ENCODE results near the gene DLEC1. TPM values are rescaled to one million over a fixed set of nuclear protein-coding genes. Genes with fewer than 3 reads are reported as not detected.
"Not testable (repeated sequence)": the region's sequence is repeated elsewhere in the genome, so short reads cannot be mapped to it uniquely, and the experiment has no call there.

Gene DLEC1
- polyA plus RNA-seq, 1 donor from 2014 or later, result 0.25 TPM

- H3K79me2 ChIP-seq (replicated peaks; ENCODE audit: insufficient read depth, low read length), result no peaks in the 10 kb centered on the region
- no peaks in the 10 kb centered on the region for H3K36me3 ChIP-seq (ENCODE audit: insufficient read depth, low read length)
- H3K9ac ChIP-seq (ENCODE audit: low read length), result no peak overlapping the region
- H3K27me3 ChIP-seq (ENCODE audit: insufficient read depth, low read depth, low read length), result no peaks in the 10 kb centered on the region
- no peak overlapping the region for H3K27ac ChIP-seq (ENCODE audit: low read length)
- H3F3A ChIP-seq (ENCODE audit: insufficient read depth, low read length, poor library complexity, severe bottlenecking), result no peaks in the 10 kb centered on the region
- no peaks in the 10 kb centered on the region for H3K9me3 ChIP-seq (ENCODE audit: low read length)
- no peak overlapping the region for H3K4me2 ChIP-seq (ENCODE audit: low read length)
- no peaks in the 10 kb centered on the region for H3K9me2 ChIP-seq (ENCODE audit: insufficient read depth, low read length)
- no peak overlapping the region for H3K4me3 ChIP-seq (ENCODE audit: low read length)
- TF ChIP-seq TAF1 (IDR thresholded peaks at IDR 0.05; ENCODE audit: low read depth) (no peak), POLR2AphosphoS5 (IDR thresholded peaks at IDR 0.05) (no peak), EZH2 (IDR thresholded peaks at IDR 0.05; ENCODE audit: borderline replicate concordance, insufficient read depth, low read length, poor library complexity, severe bottlenecking) (no peak), REST (IDR thresholded peaks at IDR 0.05; ENCODE audit: borderline replicate concordance) (no peak), CTCF (IDR thresholded peaks at IDR 0.05; ENCODE audit: poor library complexity, severe bottlenecking) (no peak), MXI1 (conservative IDR thresholded peaks at IDR 0.05; ENCODE audit: poor library complexity, severe bottlenecking) (no peak), EP300 (conservative IDR thresholded peaks at IDR 0.05; ENCODE audit: poor library complexity, severe bottlenecking) (no peak), SMC3 (conservative IDR thresholded peaks at IDR 0.05; ENCODE audit: poor library complexity) (no peak), RAD21 (conservative IDR thresholded peaks at IDR 0.05) (no peak)
- H2AFZ ChIP-seq (ENCODE audit: low read depth, low read length), result no peak overlapping the region
- no peaks in the 10 kb centered on the region for H4K20me1 ChIP-seq (ENCODE audit: insufficient read depth)
Measured at GRCh38 chr3:38086496-38086895, 47.5 kb downstream of the DLEC1 start.

- H3K27ac ChIP-seq (ENCODE audit: low read length); H3K36me3 ChIP-seq (ENCODE audit: insufficient read depth, low read length); H3K4me3 ChIP-seq (ENCODE audit: low read length); H3K9ac ChIP-seq (ENCODE audit: low read length); H3K9me3 ChIP-seq (ENCODE audit: low read length); H3K79me2 ChIP-seq (replicated peaks; ENCODE audit: insufficient read depth, low read length); H3K9me2 ChIP-seq (ENCODE audit: insufficient read depth, low read length); H2AFZ ChIP-seq (ENCODE audit: low read depth, low read length); H4K20me1 ChIP-seq (ENCODE audit: insufficient read depth); H3K27me3 ChIP-seq (ENCODE audit: insufficient read depth, low read depth, low read length); H3F3A ChIP-seq (ENCODE audit: insufficient read depth, low read length, poor library complexity, severe bottlenecking); H3K4me2 ChIP-seq (ENCODE audit: low read length): not testable (repeated sequence)
Measured at GRCh38 chr3:38087278-38087677, 48.3 kb downstream of the DLEC1 start.
